HCT116 (cell line): ENCODE results near the gene NSD2. TPM values are rescaled to one million over a fixed set of nuclear protein-coding genes. Genes with fewer than 3 reads are reported as not detected.

ENCODE experiments used
- ATAC-seq: fragments of 200-7000 bp; cut with Tn5 transposase; 2 replicates; pipeline ENCODE4 v1.9.1; 2020; ENCODE audit warnings: mild to moderate bottlenecking, moderate library complexity
- BruUV-seq: library from RNA; stranded (reverse); fragments of 400-500 nt; replicated peaks from 2 replicates; lab custom pipeline; 2021; lab: Mats Ljungman, UMichigan
- CTCF ChIA-PET: fragments of 300-600 bp; sonication (Branson Sonifier 250); formaldehyde crosslinking; loops from one replicate; lab custom pipeline; 2021; ENCODE audit warnings: antibody characterized with exemption; lab: Charles Lee
- POLR2A ChIA-PET: fragments of 300-600, 350-600 bp; sonication (Branson Sonifier 250); formaldehyde crosslinking; loops from one replicate; lab custom pipeline; 2021; ENCODE audit warnings: antibody characterized with exemption; lab: Charles Lee
- RAD21 ChIA-PET, 2 experiments: fragments of 300-600 bp; sonication (Branson Sonifier 250); formaldehyde crosslinking; loops; one replicate each; lab custom pipeline; 2023; ENCODE audit warnings: low total read pairs in 2 of 2; ENCODE audit not compliant: uncharacterized antibody in 2 of 2, unreplicated experiment in 2 of 2, low non-redundant PET in 1 of 2; lab: Charles Lee
- DNase-seq: peaks from one replicate; pipeline ENCODE4 v3.0.0-alpha.2; 2010; ENCODE audit warnings: low read depth, low spot score
- H2AFZ ChIP-seq: fragments of 200-600 bp; shearing (Covaris generic), sonication (generic); 2 replicates; pipeline ENCODE4 v1.6.1; 2017; ENCODE audit warnings: low read depth, mixed run types, mixed read lengths, antibody characterized with exemption, low read length; ENCODE audit not compliant: poor library complexity, severe bottlenecking
- H3K27ac ChIP-seq: 2 replicates; pipeline ENCODE4 v1.5.1; 2012; ENCODE audit warnings: low read depth, low read length
- H3K27me3 ChIP-seq: fragments of 200-600 bp; sonication (generic); 2 replicates; pipeline ENCODE4 v1.6.1; 2016; ENCODE audit warnings: mixed run types, low read length, mixed read lengths; ENCODE audit not compliant: insufficient read depth
- H3K36me3 ChIP-seq, 2 experiments: fragments of 200-500 bp in 1 of 2; fragments of 200-600 bp in 1 of 2; sonication (Bioruptor generic) in 1 of 2; sonication (generic) in 1 of 2; 2 replicates each; pipeline versions ENCODE4 v1.5.1 to v1.6.1; 2014 to 2016; ENCODE audit warnings: low read length in 2 of 2, inconsistent platforms in 1 of 2, mixed read lengths in 1 of 2, mixed run types in 1 of 2; ENCODE audit not compliant: insufficient read depth in 2 of 2, control insufficient read depth in 1 of 2
- H3K4me1 ChIP-seq, 2 experiments: fragments of 200-600 bp in 1 of 2; sonication (generic) in 1 of 2; 2 replicates each; pipeline versions ENCODE4 v1.5.1 to v1.6.1; 2012 to 2017; ENCODE audit warnings: low read length in 2 of 2, inconsistent platforms in 1 of 2, mild to moderate bottlenecking in 1 of 2, mixed read lengths in 1 of 2, mixed run types in 1 of 2, moderate library complexity in 1 of 2; ENCODE audit not compliant: insufficient read depth in 2 of 2, control insufficient read depth in 1 of 2
- H3K4me2 ChIP-seq: fragments of 200-600 bp; sonication (generic); 2 replicates; pipeline ENCODE4 v1.6.1; 2017; ENCODE audit warnings: mixed run types, low read length, mixed read lengths
- H3K4me3 ChIP-seq, 2 experiments: fragments of 200-600 bp in 1 of 2; sonication (generic) in 1 of 2; replicated peaks in 1 of 2; 2 replicates each; pipeline ENCODE4 v1.5.1; 2011 to 2016; ENCODE audit warnings: low read length in 2 of 2, control low read depth in 1 of 2, low read depth in 1 of 2, mild to moderate bottlenecking in 1 of 2, mixed read lengths in 1 of 2, mixed run types in 1 of 2
- H3K79me2 ChIP-seq: fragments of 200-600 bp; sonication (generic); 2 replicates; pipeline ENCODE4 v1.6.1; 2017; ENCODE audit warnings: mild to moderate bottlenecking, mixed run types, low read length, moderate library complexity, mixed read lengths; ENCODE audit not compliant: insufficient read depth
- H3K9ac ChIP-seq: fragments of 200-600 bp; sonication (generic); 2 replicates; pipeline ENCODE4 v1.6.1; 2016; ENCODE audit warnings: low read length, mixed read lengths
- H3K9me2 ChIP-seq: fragments of 200-600 bp; sonication (generic), shearing (Covaris generic); 2 replicates; pipeline ENCODE4 v1.6.1; 2017; ENCODE audit warnings: mixed run types, mild to moderate bottlenecking, moderate library complexity; ENCODE audit not compliant: insufficient read depth
- H3K9me3 ChIP-seq, 2 experiments: fragments of 200-500 bp in 1 of 2; fragments of 200-600 bp in 1 of 2; sonication (Bioruptor generic) in 1 of 2; sonication (generic) in 1 of 2; 2 replicates each; pipeline ENCODE4 v1.6.1; 2014 to 2017; ENCODE audit warnings: low read length in 2 of 2, mixed read lengths in 2 of 2, inconsistent platforms in 1 of 2, low read depth in 1 of 2, mild to moderate bottlenecking in 1 of 2, mixed run types in 1 of 2, moderate library complexity in 1 of 2; ENCODE audit not compliant: control insufficient read depth in 1 of 2, insufficient read depth in 1 of 2
- H4K20me1 ChIP-seq: fragments of 200-600 bp; sonication (generic), shearing (Covaris generic); 2 replicates; pipeline ENCODE4 v1.6.1; 2017; ENCODE audit warnings: mixed run types, mild to moderate bottlenecking, moderate library complexity; ENCODE audit not compliant: insufficient read depth
- ATF3 ChIP-seq: IDR thresholded peaks from 2 replicates; pipeline ENCODE4 v1.6.1; 2012
- CBX3 ChIP-seq: IDR thresholded peaks from 2 replicates; pipeline ENCODE4 v1.6.1; 2012; ENCODE audit warnings: low read depth
- EGR1 ChIP-seq: IDR thresholded peaks from 2 replicates; pipeline ENCODE4 v1.6.1; 2012; ENCODE audit warnings: low read depth
- ELF1 ChIP-seq: IDR thresholded peaks from 2 replicates; pipeline ENCODE4 v1.6.1; 2012; ENCODE audit warnings: low read depth, borderline replicate concordance
- EZH2 ChIP-seq: fragments of 200-600 bp; sonication (generic); IDR thresholded peaks from 2 replicates; pipeline ENCODE4 v1.6.1; 2017; ENCODE audit warnings: antibody characterized with exemption, mixed run types
- EZH2phosphoT487 ChIP-seq: fragments of 200-600 bp; IDR thresholded peaks from 2 replicates; pipeline ENCODE4 v1.6.1; 2018; ENCODE audit warnings: antibody characterized with exemption, borderline replicate concordance
- FOSL1 ChIP-seq: IDR thresholded peaks from 2 replicates; pipeline ENCODE4 v1.6.1; 2012; ENCODE audit warnings: low read depth
- JUND ChIP-seq: IDR thresholded peaks from 2 replicates; pipeline ENCODE4 v1.6.1; 2012
- POLR2A ChIP-seq: IDR thresholded peaks from 2 replicates; pipeline ENCODE4 v1.7.0; 2011; ENCODE audit warnings: borderline replicate concordance; ENCODE audit not compliant: insufficient read depth, insufficient read length; ENCODE audit errors: extremely low read depth
- POLR2AphosphoS5 ChIP-seq: IDR thresholded peaks from 2 replicates; pipeline ENCODE4 v1.6.1; 2011; ENCODE audit warnings: mild to moderate bottlenecking, low read depth, low read length, moderate library complexity
- RAD21 ChIP-seq: IDR thresholded peaks from 2 replicates; pipeline ENCODE4 v1.6.1; 2012; ENCODE audit warnings: low read depth, mild to moderate bottlenecking
- SIN3A ChIP-seq: IDR thresholded peaks from 2 replicates; pipeline ENCODE4 v1.6.1; 2012; ENCODE audit warnings: low read depth
- SP1 ChIP-seq: IDR thresholded peaks from 2 replicates; pipeline ENCODE4 v1.6.1; 2012; ENCODE audit warnings: low read depth
- SRF ChIP-seq: IDR thresholded peaks from 2 replicates; pipeline ENCODE4 v1.6.1; 2012; ENCODE audit warnings: low read depth
- TCF7L2 ChIP-seq: IDR thresholded peaks from 2 replicates; pipeline ENCODE4 v1.7.0; 2011; ENCODE audit warnings: borderline replicate concordance, inconsistent platforms; ENCODE audit not compliant: insufficient read depth, insufficient read length; ENCODE audit errors: extremely low read depth
- YY1 ChIP-seq: IDR thresholded peaks from 2 replicates; pipeline ENCODE4 v1.6.1; 2011; ENCODE audit warnings: low read length, low read depth, moderate library complexity, mild to moderate bottlenecking; ENCODE audit not compliant: insufficient replicate concordance; ENCODE audit errors: extremely low read depth
- ZBTB33 ChIP-seq: IDR thresholded peaks from 2 replicates; pipeline ENCODE4 v1.6.1; 2011; ENCODE audit warnings: mild to moderate bottlenecking, low read length, moderate library complexity; ENCODE audit not compliant: insufficient replicate concordance; ENCODE audit errors: extremely low read depth
- ZFX ChIP-seq: fragments of 450-650 bp; IDR thresholded peaks from 2 replicates; pipeline ENCODE4 v1.6.1; 2017
- ZNF274 ChIP-seq: fragments of 200-500 bp; sonication (Bioruptor generic); IDR thresholded peaks from 2 replicates; pipeline ENCODE4 v1.6.1; 2014; ENCODE audit warnings: mild to moderate bottlenecking, low read depth, low read length, inconsistent platforms
- intact Hi-C: fragments of 100-400 bp; cut with micrococcal nuclease; formaldehyde crosslinking; loops from 2 replicates; pipeline ENCODE4 v1.10.0; 2022
- total RNA-seq: library from RNA; stranded (reverse); gene quantifications from one replicate; pipeline ENCODE4 v1.2.1, GENCODE V29; 2021; ENCODE audit not compliant: unreplicated experiment

The NSD2 gene
- total RNA-seq, 1 experiment from 2014 or later: 145 TPM

GRCh38 chr4:1991087-1991486, 119.9 kb downstream of the NSD2 start:
- ATAC-seq (no peak), DNase-seq (no peak)
- no peak overlapping the region for H3K27ac ChIP-seq
- ChIA-PET RAD21 (no interaction called here), POLR2A (no interaction called here), CTCF (no interaction called here)
- BruUV-seq: no TSS peak
- H2AFZ ChIP-seq: no peak overlapping the region
- H3K9me2 ChIP-seq: no peaks in the 10 kb centered on the region
- H3K4me2 ChIP-seq: no peak overlapping the region
- H3K9me3 ChIP-seq: no peaks in the 10 kb centered on the region
- peaks cover 5 to 20% of the 10 kb centered on the region in 2 experiments; a peak in 3 of 4 replicates for H3K36me3 ChIP-seq
- intact Hi-C loops: no loop called here
- H3K27me3 ChIP-seq: no peaks in the 10 kb centered on the region
- H3K79me2 ChIP-seq: peaks cover 64% of the 10 kb centered on the region
- H4K20me1 ChIP-seq: no peaks in the 10 kb centered on the region; the same call in 1 of the 2 replicates
- H3K9ac ChIP-seq: no peak overlapping the region
- H3K4me3 ChIP-seq: no peak overlapping the region
- H3K4me1 ChIP-seq: no peaks in the 10 kb centered on the region
- no peak for TF ChIP-seq EZH2
- TF ChIP-seq ZNF274: no peak

- BruUV-seq: no TSS peak
- RAD21 ChIA-PET: no interaction called here
- Histone ChIP-seq H3K27me3 (no peaks in the 10 kb centered on the region), H3K36me3 (peaks cover 5 to 20% of the 10 kb centered on the region in 2 experiments; a peak in 3 of 4 replicates), H3K4me3 (no peak overlapping the region), H3K9ac (no peak overlapping the region)
- no peak for TF ChIP-seq RAD21
- no peak for TF ChIP-seq EZH2
- no peak for TF ChIP-seq CBX3
- no peak for TF ChIP-seq JUND
- TF ChIP-seq POLR2A: no peak
- TF ChIP-seq EZH2phosphoT487: no peak
- TF ChIP-seq ZBTB33: no peak
- TF ChIP-seq SRF: no peak
- no peak for TF ChIP-seq SP1
- TF ChIP-seq ZFX: no peak
- TF ChIP-seq TCF7L2: no peak
- TF ChIP-seq POLR2AphosphoS5: no peak
- no peak for TF ChIP-seq SIN3A
- TF ChIP-seq ZNF274: no peak
- TF ChIP-seq ATF3: no peak
- no peak for TF ChIP-seq YY1
- TF ChIP-seq ELF1: no peak
- no peak for TF ChIP-seq EGR1
- TF ChIP-seq FOSL1: no peak
- TF ChIP-seq, all 23 proteins: peak for 0
- no peak overlapping the region for H3K4me2 ChIP-seq
- intact Hi-C loops: no loop called here
- peaks cover 71% of the 10 kb centered on the region for H3K79me2 ChIP-seq
- H3K9me2 ChIP-seq: no peaks in the 10 kb centered on the region
- H2AFZ ChIP-seq: no peak overlapping the region
- H3K9me3 ChIP-seq: no peaks in the 10 kb centered on the region
- DNase-seq: no peak
- H3K4me1 ChIP-seq: no peaks in the 10 kb centered on the region
- ChIA-PET CTCF (no interaction called here), POLR2A (no interaction called here)
- H4K20me1 ChIP-seq: no peaks in the 10 kb centered on the region; the same call in 1 of the 2 replicates
- ATAC-seq: peak; percentile 35; the same call in 1 of the 2 replicates
- no peak overlapping the region for H3K27ac ChIP-seq
These were observed 120.6 kb downstream of the NSD2 start for GRCh38 chr4:1991596-1992434.
